Esophagus (tissue), 2 donors: ENCODE data around the gene SLC12A8. TPM values are rescaled to one million over a fixed set of nuclear protein-coding genes. Genes with fewer than 3 reads are reported as not detected.

Source experiments
- H3K27ac ChIP-seq, 2 donors: one replicate each; pipeline ENCODE4 v1.5.1; 2013; ENCODE audit warnings: low read depth in 2 of 2, mild to moderate bottlenecking in 2 of 2, inconsistent platforms in 1 of 2, low read length in 1 of 2, moderate library complexity in 1 of 2
- H3K27me3 ChIP-seq, 2 donors: one replicate each; pipeline ENCODE4 v1.6.1; 2013; ENCODE audit warnings: low read length in 2 of 2, control low read depth in 1 of 2, mild to moderate bottlenecking in 1 of 2; ENCODE audit not compliant: insufficient read depth in 2 of 2, control insufficient read depth in 1 of 2
- H3K36me3 ChIP-seq, 2 donors: one replicate each; pipeline ENCODE4 v1.6.1; 2013; ENCODE audit warnings: low read length in 1 of 2; ENCODE audit not compliant: control insufficient read depth in 2 of 2, insufficient read depth in 2 of 2
- H3K4me1 ChIP-seq, 2 donors: one replicate each; pipeline ENCODE4 v1.6.1; 2013; ENCODE audit warnings: low read length in 1 of 2; ENCODE audit not compliant: control insufficient read depth in 2 of 2, insufficient read depth in 2 of 2
- H3K4me3 ChIP-seq, 2 donors: one replicate each; pipeline ENCODE4 v1.5.1; 2013; ENCODE audit warnings: low read length in 2 of 2, mild to moderate bottlenecking in 2 of 2, low read depth in 1 of 2, moderate library complexity in 1 of 2
- H3K9me3 ChIP-seq, 2 donors: one replicate each; pipeline ENCODE4 v1.6.1; 2013; ENCODE audit warnings: mild to moderate bottlenecking in 2 of 2, low read depth in 1 of 2, low read length in 1 of 2, moderate library complexity in 1 of 2; ENCODE audit not compliant: control insufficient read depth in 2 of 2, insufficient read depth in 1 of 2
- WGBS, 2 donors: extraction: QIAGEN DNeasy Blood & Tissue Kit; methylation state at CpG; one replicate each; pipeline ENCODE4 v1.1.7; 2013; 5-methylcytosine and 5-hydroxymethylcytosine counted together
- polyA plus RNA-seq, 2 donors: library from polyadenylated mRNA; stranded (reverse); fragments of 200-250 nt; gene quantifications; one replicate each; pipeline ENCODE4 v1.2.3, GENCODE V29; 2013
- donor health status: healthy with polysubstance abuse.
- donor health status: Bipolar disorder and iron deficiency.

SLC12A8 gene
- polyA plus RNA-seq, 2 donors: 2.7 TPM

DNA sequence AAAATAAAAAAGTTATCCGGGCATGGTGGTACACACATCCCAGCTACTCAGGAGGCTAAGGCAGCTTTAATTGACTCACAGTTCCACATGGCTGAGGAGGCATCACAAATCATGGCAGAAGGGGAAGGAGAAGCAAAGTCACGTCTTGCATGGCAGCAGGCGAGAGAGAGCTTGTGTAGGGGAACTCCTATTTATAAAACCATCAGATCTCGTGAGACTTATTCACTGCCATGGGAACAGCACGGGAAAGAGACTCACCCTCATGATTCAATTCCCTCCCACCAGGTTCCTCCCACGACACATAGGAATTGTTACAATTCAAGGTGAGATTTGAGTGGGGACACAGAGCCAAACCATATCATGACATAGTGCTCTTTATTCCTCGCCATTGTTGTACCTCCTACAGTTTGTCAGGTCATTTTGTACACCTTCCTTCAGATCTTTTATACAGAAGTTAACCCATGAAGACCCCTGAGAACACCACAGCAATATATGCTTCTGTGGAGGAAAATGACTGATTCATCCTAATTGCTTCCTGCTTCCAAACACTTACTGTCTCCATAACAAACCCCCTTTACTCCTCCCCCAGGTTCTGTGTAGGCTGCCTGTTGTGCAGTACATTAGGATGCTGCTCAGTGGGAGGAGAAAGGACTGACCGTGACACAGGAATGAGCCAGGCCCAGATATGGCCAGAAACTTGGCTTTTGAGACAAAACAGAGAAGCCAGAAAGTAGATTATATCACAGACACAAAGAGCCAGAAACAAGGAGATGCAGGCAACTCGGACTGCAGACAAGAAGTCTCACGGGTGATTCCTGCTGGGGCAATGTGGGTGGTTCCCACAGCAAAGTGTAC is 88.9 kb downstream of the SLC12A8 start:
- no peaks in the 10 kb centered on the region for H3K27me3 ChIP-seq
- peaks cover under 1 to 3% of the 10 kb centered on the region in 2 donors for H3K4me1 ChIP-seq
- no peak overlapping the region for H3K4me3 ChIP-seq
- no peak overlapping the region for H3K27ac ChIP-seq
- H3K36me3 ChIP-seq: no peaks in the 10 kb centered on the region
- H3K9me3 ChIP-seq: no peaks in the 10 kb centered on the region
- WGBS, 2 donors: 84 to 85% methylated on average over 10 of the region's 10 CpGs

DNA sequence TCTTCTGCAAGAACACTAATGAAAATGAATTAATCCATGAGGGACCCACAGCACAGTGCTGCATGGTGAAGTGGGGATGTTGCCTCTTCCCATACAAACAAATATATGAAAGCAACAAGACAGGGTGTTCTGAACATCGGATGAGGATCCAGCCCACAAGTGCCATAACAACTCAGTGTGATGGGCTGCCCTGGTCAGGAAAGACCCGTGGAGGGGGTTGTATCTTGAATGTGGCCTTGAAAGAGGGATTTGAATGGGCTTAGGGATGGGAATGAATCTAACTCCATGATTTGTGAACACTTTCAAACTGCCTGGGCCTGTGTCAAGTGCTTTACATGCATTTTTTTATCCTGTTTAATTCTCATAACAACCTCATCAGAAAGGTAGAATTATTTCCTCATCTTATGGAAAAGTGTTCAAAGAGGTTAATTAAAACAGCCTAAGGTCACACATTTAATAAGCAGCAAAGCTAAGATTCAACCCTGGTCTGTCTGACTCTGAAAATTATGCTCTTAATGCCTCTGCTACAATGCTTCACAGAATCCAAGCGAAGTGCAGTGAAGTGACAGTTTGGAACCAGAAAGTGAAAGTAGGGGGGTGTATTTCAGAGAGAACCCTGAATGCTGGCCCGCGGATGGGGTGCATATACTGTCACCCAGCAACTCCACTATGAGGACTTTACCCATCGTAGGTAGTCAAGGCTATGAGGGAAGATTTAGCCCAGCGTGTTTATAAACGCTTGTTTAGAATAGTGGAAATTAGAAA is 91.1 kb downstream of the SLC12A8 start:
- 74 to 75% methylated on average over 8 of the region's 8 CpGs for WGBS, 2 donors
- Histone ChIP-seq H3K27me3 (no peaks in the 10 kb centered on the region), H3K4me1 (peaks cover 4 to 8% of the 10 kb centered on the region in 2 donors), H3K27ac (no peak overlapping the region), H3K4me3 (no peak overlapping the region), H3K36me3 (no peaks in the 10 kb centered on the region), H3K9me3 (no peaks in the 10 kb centered on the region)

DNA sequence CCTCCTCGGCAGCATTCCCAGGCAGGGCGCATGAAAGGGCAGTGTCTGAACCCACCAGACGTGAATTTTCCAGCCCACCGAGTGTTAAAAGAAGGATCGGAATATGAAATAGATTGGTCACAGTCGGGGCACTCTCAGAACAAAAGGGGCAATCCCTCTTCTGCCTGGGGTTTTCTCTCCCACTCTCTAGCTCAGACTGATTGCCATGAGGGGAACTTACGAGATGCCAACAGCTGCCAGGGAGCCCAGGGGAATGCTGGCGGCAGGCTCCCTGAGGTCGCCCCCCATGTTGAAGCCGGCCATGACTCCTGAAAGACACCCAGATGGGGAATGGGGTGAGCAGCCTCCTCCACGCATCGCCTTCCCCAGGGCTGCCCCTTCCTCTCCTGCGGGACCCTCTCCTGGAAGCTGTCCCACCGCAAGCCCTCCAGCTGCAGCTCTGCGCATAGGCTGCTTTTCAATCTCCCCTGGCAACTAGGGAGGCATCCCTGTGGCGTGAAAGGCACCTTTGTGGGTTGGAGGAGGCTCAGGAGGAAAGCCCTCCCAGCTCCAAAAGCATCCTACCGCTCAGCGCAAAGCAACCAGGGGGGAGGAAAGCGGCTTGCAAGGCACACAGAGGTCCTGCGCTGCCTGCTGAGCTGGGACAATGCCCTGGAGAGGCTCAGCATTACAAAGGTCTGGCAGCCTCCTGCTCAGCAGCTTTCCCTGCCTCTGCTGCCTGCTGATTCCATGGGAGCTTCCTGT is 92.0 kb downstream of the SLC12A8 start:
- H3K36me3 ChIP-seq: no peaks in the 10 kb centered on the region
- WGBS, 2 donors: 77 to 78% methylated on average over 20 of the region's 20 CpGs
- H3K27me3 ChIP-seq: no peaks in the 10 kb centered on the region
- H3K9me3 ChIP-seq: no peaks in the 10 kb centered on the region
- peak overlapping the region in 1 of 2 donors; percentile 2 for H3K27ac ChIP-seq
- no peak overlapping the region for H3K4me3 ChIP-seq
- H3K4me1 ChIP-seq: peaks cover 8% of the 10 kb centered on the region in 2 donors

DNA sequence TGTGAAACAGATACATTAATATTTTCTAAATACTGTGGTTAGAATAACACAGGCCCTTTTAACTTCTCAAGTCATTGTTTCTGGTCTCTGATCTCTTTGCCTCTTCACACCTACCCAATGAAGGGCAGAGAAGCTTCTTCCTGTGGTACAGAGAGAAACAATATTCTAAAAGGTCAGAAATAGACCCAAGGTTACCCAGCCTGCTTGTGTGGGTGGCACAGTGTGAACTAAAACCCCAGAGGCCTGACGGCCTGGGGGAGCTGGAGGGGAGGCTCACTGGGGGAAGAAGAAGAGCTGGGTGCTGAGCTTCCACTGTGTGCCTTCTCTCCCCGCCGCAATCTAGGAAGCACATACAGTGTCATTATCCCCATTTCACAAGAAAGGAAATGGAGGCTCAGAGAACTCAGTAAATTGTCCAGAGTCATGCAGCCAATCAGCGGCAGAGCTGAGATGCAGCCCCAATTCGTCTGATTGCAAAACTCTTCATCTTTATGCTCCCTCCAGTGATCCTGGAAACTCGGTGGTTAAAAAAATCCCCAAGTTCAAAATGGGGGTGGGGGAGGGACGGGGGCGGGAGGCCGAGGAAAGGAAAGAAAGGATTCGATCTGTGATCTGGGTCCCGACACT is 92.7 kb downstream of the SLC12A8 start:
- no peak overlapping the region for H3K4me3 ChIP-seq
- peak overlapping the region in 1 of 2 donors; percentile 36 for H3K27ac ChIP-seq
- H3K9me3 ChIP-seq: no peaks in the 10 kb centered on the region
- H3K27me3 ChIP-seq: no peaks in the 10 kb centered on the region
- peaks cover 8% of the 10 kb centered on the region in 2 donors for H3K4me1 ChIP-seq
- 67 to 73% methylated on average over 11 of the region's 11 CpGs for WGBS, 2 donors
- no peaks in the 10 kb centered on the region for H3K36me3 ChIP-seq

DNA sequence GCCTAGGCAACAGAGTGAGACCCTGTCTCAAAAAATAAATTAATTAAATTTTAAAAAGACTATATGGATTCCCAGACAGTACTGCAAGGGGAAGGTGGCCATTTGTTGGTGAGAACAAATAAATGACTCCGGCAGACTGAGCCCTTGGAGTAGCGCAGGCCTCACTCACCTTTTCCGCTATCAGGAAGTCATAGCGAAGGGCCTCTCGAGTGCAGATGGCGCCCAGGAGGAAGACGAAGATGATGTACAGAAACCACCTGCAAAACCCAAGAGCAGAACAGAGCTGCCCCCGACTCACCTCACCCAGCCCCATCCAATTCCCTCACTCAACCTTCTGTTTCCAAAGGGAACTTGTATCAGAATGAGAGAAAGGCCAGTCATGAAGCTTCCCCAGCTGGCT is 93.9 kb downstream of the SLC12A8 start:
- Histone ChIP-seq H3K27me3 (no peaks in the 10 kb centered on the region), H3K9me3 (no peaks in the 10 kb centered on the region), H3K4me3 (no peak overlapping the region), H3K27ac (no peak overlapping the region), H3K4me1 (peaks cover 8% of the 10 kb centered on the region in 2 donors), H3K36me3 (no peaks in the 10 kb centered on the region)
- 97 to 98% methylated on average over 8 of the region's 8 CpGs for WGBS, 2 donors

- no peak overlapping the region for H3K27ac ChIP-seq
- peaks cover 8% of the 10 kb centered on the region in 2 donors for H3K4me1 ChIP-seq
- H3K27me3 ChIP-seq: no peaks in the 10 kb centered on the region
- H3K36me3 ChIP-seq: no peaks in the 10 kb centered on the region
- 65 to 66% methylated on average over 4 of the region's 4 CpGs for WGBS, 2 donors
- no peaks in the 10 kb centered on the region for H3K9me3 ChIP-seq
- H3K4me3 ChIP-seq: no peak overlapping the region
Measured at GRCh38 chr3:125117631-125118191, 94.8 kb downstream of the SLC12A8 start.

- no peaks in the 10 kb centered on the region for H3K27me3 ChIP-seq
- WGBS, 2 donors: 46 to 49% methylated on average over 6 of the region's 6 CpGs
- H3K4me1 ChIP-seq: peaks cover 8% of the 10 kb centered on the region in 2 donors
- H3K27ac ChIP-seq: peak overlapping the region; percentile 36 to 58
- no peaks in the 10 kb centered on the region for H3K9me3 ChIP-seq
- no peak overlapping the region for H3K4me3 ChIP-seq
- H3K36me3 ChIP-seq: no peaks in the 10 kb centered on the region
Measured at GRCh38 chr3:125116311-125117080, 96.1 kb downstream of the SLC12A8 start.

GRCh38 chr3:125115640-125116039 is 96.9 kb downstream of the SLC12A8 start:
- no peaks in the 10 kb centered on the region for H3K27me3 ChIP-seq
- H3K4me1 ChIP-seq: peaks cover 8% of the 10 kb centered on the region in 2 donors
- no peak overlapping the region for H3K4me3 ChIP-seq
- H3K36me3 ChIP-seq: no peaks in the 10 kb centered on the region
- 56 to 65% methylated on average over 9 of the region's 9 CpGs for WGBS, 2 donors
- H3K27ac ChIP-seq: peak overlapping the region in 1 of 2 donors; percentile 22
- H3K9me3 ChIP-seq: no peaks in the 10 kb centered on the region
